ENCODE data around the gene RAD51B.

GRCh38 chr14:68384881-68385280, 565.3 kb downstream of the RAD51B start:
- no peak for TF ChIP-seq CTCF (CRISPR knock-in tag; IDR thresholded peaks at IDR 0.05)
- TF ChIP-seq MAX (IDR thresholded peaks at IDR 0.05) = no peak
- TF ChIP-seq ATF3 (CRISPR knock-in tag; IDR thresholded peaks at IDR 0.05) = no peak

All from HepG2 (cell line).